Rectal smooth muscle tissue (tissue), 1 donor: Measurements from ENCODE around the gene SETD2.
"Not testable (repeated sequence)": the region's sequence is repeated elsewhere in the genome, so short reads cannot be mapped to it uniquely, and the experiment has no call there.

Experiments used
- H3K27ac ChIP-seq: one replicate; pipeline ENCODE4 v1.7.0; 2013; ENCODE audit warnings: low read depth, low read length, inconsistent platforms
- H3K27me3 ChIP-seq: one replicate; pipeline ENCODE4 v1.7.0; 2013; ENCODE audit warnings: low read length; ENCODE audit not compliant: control insufficient read depth, insufficient read depth
- H3K36me3 ChIP-seq: one replicate; pipeline ENCODE4 v1.7.0; 2013; ENCODE audit warnings: low read length; ENCODE audit not compliant: control insufficient read depth, insufficient read depth
- H3K4me1 ChIP-seq: one replicate; pipeline ENCODE4 v1.7.0; 2013; ENCODE audit warnings: low read length; ENCODE audit not compliant: control insufficient read depth, insufficient read depth
- H3K4me3 ChIP-seq: one replicate; pipeline ENCODE4 v1.7.0; 2013; ENCODE audit warnings: low read length
- H3K9ac ChIP-seq: one replicate; pipeline ENCODE4 v1.7.0; 2013; ENCODE audit warnings: low read length

Gene SETD2

GRCh38 chr3:47140973-47141461 lies 22.9 kb downstream of the SETD2 start:
- H3K36me3 ChIP-seq, H3K27me3 ChIP-seq, H3K4me1 ChIP-seq, H3K27ac ChIP-seq, H3K4me3 ChIP-seq, H3K9ac ChIP-seq: not testable (repeated sequence)

GRCh38 chr3:47140553-47140952 lies 23.4 kb downstream of the SETD2 start:
- not testable (repeated sequence) for H3K27me3 ChIP-seq, H3K4me1 ChIP-seq, H3K9ac ChIP-seq, H3K36me3 ChIP-seq, H3K4me3 ChIP-seq, H3K27ac ChIP-seq

GRCh38 chr3:47134311-47134710 lies 29.6 kb downstream of the SETD2 start:
- no peaks in the 10 kb centered on the region for H3K4me1 ChIP-seq
- H3K27ac ChIP-seq: no peak overlapping the region
- no peak overlapping the region for H3K4me3 ChIP-seq
- H3K27me3 ChIP-seq: no peaks in the 10 kb centered on the region
- H3K36me3 ChIP-seq: no peaks in the 10 kb centered on the region
- no peak overlapping the region for H3K9ac ChIP-seq

- H3K27ac ChIP-seq: no peak overlapping the region
- H3K4me1 ChIP-seq: no peaks in the 10 kb centered on the region
- H3K27me3 ChIP-seq: no peaks in the 10 kb centered on the region
- no peak overlapping the region for H3K9ac ChIP-seq
- no peak overlapping the region for H3K4me3 ChIP-seq
- no peaks in the 10 kb centered on the region for H3K36me3 ChIP-seq
Measured at GRCh38 chr3:47133641-47134040, 30.3 kb downstream of the SETD2 start.

GRCh38 chr3:47130557-47130956 lies 33.4 kb downstream of the SETD2 start:
- Histone ChIP-seq H3K27ac (no peak overlapping the region), H3K4me3 (no peak overlapping the region), H3K4me1 (no peaks in the 10 kb centered on the region), H3K9ac (no peak overlapping the region), H3K27me3 (no peaks in the 10 kb centered on the region), H3K36me3 (no peaks in the 10 kb centered on the region)

- Histone ChIP-seq H3K36me3 (peaks cover 7% of the 10 kb centered on the region), H3K4me1 (no peaks in the 10 kb centered on the region), H3K27me3 (no peaks in the 10 kb centered on the region), H3K9ac (no peak overlapping the region), H3K4me3 (no peak overlapping the region), H3K27ac (no peak overlapping the region)
Measured at GRCh38 chr3:47128137-47128536, 35.8 kb downstream of the SETD2 start.

GRCh38 chr3:47123857-47124256 lies 40.1 kb downstream of the SETD2 start:
- H3K36me3 ChIP-seq: peaks cover 11% of the 10 kb centered on the region
- no peak overlapping the region for H3K9ac ChIP-seq
- H3K27me3 ChIP-seq: no peaks in the 10 kb centered on the region
- H3K4me1 ChIP-seq: no peaks in the 10 kb centered on the region
- no peak overlapping the region for H3K27ac ChIP-seq
- H3K4me3 ChIP-seq: no peak overlapping the region

- no peaks in the 10 kb centered on the region for H3K4me1 ChIP-seq
- no peak overlapping the region for H3K4me3 ChIP-seq
- H3K36me3 ChIP-seq: peaks cover 11% of the 10 kb centered on the region
- H3K27ac ChIP-seq: no peak overlapping the region
- H3K9ac ChIP-seq: no peak overlapping the region
- H3K27me3 ChIP-seq: no peaks in the 10 kb centered on the region
Measured at GRCh38 chr3:47121409-47121808, 42.5 kb downstream of the SETD2 start.

- no peak overlapping the region for H3K4me3 ChIP-seq
- H3K27me3 ChIP-seq: no peaks in the 10 kb centered on the region
- no peak overlapping the region for H3K27ac ChIP-seq
- no peak overlapping the region for H3K9ac ChIP-seq
- H3K36me3 ChIP-seq: peaks cover 11% of the 10 kb centered on the region
- no peaks in the 10 kb centered on the region for H3K4me1 ChIP-seq
Measured at GRCh38 chr3:47120138-47120537, 43.8 kb downstream of the SETD2 start.

GRCh38 chr3:47119387-47119786 lies 44.5 kb downstream of the SETD2 start:
- H3K36me3 ChIP-seq: peaks cover 11% of the 10 kb centered on the region
- not testable (repeated sequence) for H3K9ac ChIP-seq, H3K4me3 ChIP-seq, H3K27me3 ChIP-seq, H3K4me1 ChIP-seq, H3K27ac ChIP-seq

- Histone ChIP-seq H3K36me3 (peaks cover 7% of the 10 kb centered on the region), H3K4me3 (no peak overlapping the region), H3K27ac (no peak overlapping the region), H3K27me3 (no peaks in the 10 kb centered on the region), H3K4me1 (no peaks in the 10 kb centered on the region), H3K9ac (no peak overlapping the region)
Measured at GRCh38 chr3:47117807-47118364, 46.0 kb downstream of the SETD2 start.

- not testable (repeated sequence) for H3K4me3 ChIP-seq, H3K9ac ChIP-seq, H3K27me3 ChIP-seq, H3K27ac ChIP-seq, H3K4me1 ChIP-seq, H3K36me3 ChIP-seq
Measured at GRCh38 chr3:47115524-47115923, 48.4 kb downstream of the SETD2 start.

- H3K36me3 ChIP-seq: peaks cover 3% of the 10 kb centered on the region
- no peak overlapping the region for H3K4me3 ChIP-seq
- no peaks in the 10 kb centered on the region for H3K27me3 ChIP-seq
- H3K27ac ChIP-seq: no peak overlapping the region
- no peaks in the 10 kb centered on the region for H3K4me1 ChIP-seq
- H3K9ac ChIP-seq: no peak overlapping the region
Measured at GRCh38 chr3:47113669-47114365, 50.1 kb downstream of the SETD2 start.
